ENCODE measurements around the gene XRN1. TPM values are rescaled to one million over a fixed set of nuclear protein-coding genes. Genes with fewer than 3 reads are reported as not detected.
"Not testable (repeated sequence)": the region's sequence is repeated elsewhere in the genome, so short reads cannot be mapped to it uniquely, and the experiment has no call there.

The XRN1 gene
- total RNA-seq, 1 experiment from 2014 or later: 11.2 TPM

DNA sequence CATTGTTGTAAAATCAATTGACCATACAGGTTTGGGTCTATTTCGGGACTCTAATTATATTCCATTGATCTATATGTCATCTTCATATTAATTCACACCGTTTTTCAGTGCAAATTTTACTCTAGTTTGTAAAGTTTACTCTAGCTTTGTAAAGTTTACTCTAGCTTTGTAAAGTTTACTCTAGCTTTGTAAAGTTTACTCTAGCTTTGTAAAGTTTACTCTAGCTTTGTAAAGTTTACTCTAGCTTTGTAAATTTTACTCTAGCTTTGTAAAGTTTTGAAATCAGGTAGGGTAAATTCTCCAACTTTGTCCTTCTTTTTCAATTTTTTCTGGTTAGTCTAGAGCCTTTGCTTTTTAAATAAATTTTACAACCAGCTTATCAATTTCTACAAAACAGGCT lies 84.4 kb downstream of the XRN1 start:
- H3K9me3 ChIP-seq, DNase-seq, H3K4me3 ChIP-seq, H3K27me3 ChIP-seq: not testable (repeated sequence)
- peaks cover 36% of the 10 kb centered on the region for H3K36me3 ChIP-seq

DNA sequence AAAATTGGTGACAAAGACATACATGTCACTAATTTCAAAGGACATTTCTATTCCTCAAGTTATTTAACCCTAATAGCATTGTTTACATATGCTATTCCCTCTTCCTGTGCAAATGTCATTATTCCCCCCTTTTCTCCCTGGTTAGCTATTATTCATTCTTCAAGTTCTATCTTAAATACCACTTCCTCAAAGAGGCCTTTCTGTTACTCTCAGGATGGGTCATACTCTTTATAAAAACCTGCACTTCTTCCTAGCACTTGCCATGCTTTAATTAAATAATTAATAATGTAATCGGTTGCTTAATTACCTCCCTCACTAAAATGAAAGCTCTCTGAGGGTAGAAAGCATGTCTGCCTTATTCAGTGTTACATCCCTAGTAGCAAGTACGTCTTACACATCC lies 88.5 kb downstream of the XRN1 start:
- Histone ChIP-seq H3K36me3 (peaks cover 60% of the 10 kb centered on the region), H3K9me3 (no peaks in the 10 kb centered on the region), H3K27me3 (no peaks in the 10 kb centered on the region), H3K4me3 (no peak overlapping the region)
- no peak for DNase-seq

DNA sequence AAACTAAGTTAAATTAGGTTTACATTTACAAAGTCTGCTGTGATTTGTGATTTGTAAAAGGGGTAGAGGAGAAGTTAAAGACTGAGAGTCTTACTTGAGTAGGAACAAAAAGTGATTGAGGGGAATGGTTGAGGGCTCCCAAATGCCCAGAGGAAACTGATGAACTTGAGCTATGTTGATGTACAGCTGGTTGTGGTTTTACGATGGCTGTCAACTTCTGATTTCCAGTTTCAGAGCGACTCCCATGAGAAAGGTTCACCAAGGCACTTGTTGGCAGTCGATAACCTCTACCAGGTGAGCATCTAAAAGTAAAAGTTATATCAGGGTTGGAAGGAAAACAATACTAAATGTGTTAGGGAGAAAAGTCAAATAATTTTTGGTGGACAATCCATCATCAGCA lies 91.0 kb downstream of the XRN1 start:
- H3K4me3 ChIP-seq: no peak overlapping the region
- H3K9me3 ChIP-seq: no peaks in the 10 kb centered on the region
- H3K36me3 ChIP-seq: peaks cover 61% of the 10 kb centered on the region
- H3K27me3 ChIP-seq: no peaks in the 10 kb centered on the region
- DNase-seq: no peak

DNA sequence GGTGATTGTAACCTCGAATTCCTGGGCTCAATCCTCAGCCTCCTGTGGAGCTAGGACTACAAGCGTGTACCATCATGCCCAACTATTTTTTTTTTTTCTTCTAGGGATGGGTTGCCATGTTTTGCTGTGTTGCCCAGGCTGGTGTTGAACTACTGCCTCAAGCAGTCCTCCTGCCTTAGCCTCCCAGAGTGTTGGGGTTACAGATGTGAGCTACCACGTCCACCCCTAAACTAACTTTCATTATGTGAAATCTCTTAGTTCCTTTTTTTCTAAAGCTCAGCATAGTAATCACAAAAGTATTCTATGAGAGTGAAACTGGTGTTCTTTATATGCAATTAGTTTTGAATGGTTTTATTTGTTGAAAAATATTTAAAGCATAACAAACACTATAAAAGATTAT lies 92.1 kb downstream of the XRN1 start:
- no peaks in the 10 kb centered on the region for H3K9me3 ChIP-seq
- DNase-seq: no peak
- peaks cover 58% of the 10 kb centered on the region for H3K36me3 ChIP-seq
- H3K27me3 ChIP-seq: no peaks in the 10 kb centered on the region
- H3K4me3 ChIP-seq: no peak overlapping the region

DNA sequence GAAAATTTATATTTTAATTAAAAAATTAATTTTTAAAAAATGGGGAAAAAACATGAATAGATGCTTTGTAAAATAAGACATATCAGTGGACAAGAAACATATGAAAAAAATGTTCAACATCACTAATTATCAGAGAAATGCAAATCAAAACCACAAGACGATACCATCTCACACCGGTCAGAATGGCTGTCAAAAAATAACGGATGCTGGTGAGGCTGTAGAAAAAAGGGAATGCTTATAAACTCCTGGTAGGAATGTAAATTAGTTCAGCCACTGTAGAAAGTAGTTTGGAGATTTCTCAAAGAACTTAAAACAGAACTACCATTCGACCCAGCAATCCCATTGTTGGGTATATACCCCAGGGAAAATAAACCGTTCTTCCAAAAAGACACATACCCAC lies 93.8 kb downstream of the XRN1 start:
- Histone ChIP-seq H3K4me3 (no peak overlapping the region), H3K9me3 (no peaks in the 10 kb centered on the region), H3K27me3 (no peaks in the 10 kb centered on the region), H3K36me3 (peaks cover 56% of the 10 kb centered on the region)
- DNase-seq: no peak

DNA sequence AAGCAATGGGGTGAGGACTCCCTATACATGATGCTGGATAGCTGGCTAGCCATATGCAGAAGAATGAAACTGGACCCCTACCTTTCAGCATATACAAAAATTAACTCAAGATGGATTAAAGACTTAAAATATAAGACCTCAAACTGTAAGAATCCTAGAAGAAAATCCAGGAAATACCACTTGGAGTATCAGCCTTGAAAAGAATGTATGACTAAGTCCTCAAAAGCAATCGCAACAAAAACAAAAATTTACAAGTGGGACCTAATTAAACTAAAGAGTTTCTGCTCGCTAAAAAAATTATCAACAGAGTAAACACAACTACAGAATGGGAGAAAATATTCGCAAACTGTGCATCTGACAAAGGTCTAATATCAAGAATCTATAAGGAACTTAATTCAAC lies 94.3 kb downstream of the XRN1 start:
- Histone ChIP-seq H3K4me3 (no peak overlapping the region), H3K27me3 (no peaks in the 10 kb centered on the region), H3K9me3 (no peaks in the 10 kb centered on the region), H3K36me3 (peaks cover 55% of the 10 kb centered on the region)
- no peak for DNase-seq

DNA sequence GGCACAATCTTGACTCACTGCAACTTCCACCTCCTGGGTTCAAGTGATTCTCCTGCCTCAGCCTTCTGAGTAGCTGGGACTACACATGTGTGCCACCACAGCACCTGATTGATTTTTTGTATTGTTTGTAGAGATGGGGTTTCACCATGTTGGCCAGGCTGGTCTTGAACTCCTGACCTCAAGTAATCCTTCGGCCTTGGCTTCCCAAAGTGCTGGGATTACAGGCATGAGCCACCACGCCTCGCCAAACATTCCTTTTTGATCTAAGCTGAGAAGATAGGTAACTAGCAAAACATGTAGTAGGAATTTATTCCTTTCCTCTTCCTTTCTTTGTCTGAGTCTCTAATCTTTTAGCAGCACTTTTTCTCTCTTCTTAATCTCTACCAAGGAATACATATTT lies 95.1 kb downstream of the XRN1 start:
- peaks cover 52% of the 10 kb centered on the region for H3K36me3 ChIP-seq
- H3K9me3 ChIP-seq, DNase-seq, H3K4me3 ChIP-seq, H3K27me3 ChIP-seq: not testable (repeated sequence)

DNA sequence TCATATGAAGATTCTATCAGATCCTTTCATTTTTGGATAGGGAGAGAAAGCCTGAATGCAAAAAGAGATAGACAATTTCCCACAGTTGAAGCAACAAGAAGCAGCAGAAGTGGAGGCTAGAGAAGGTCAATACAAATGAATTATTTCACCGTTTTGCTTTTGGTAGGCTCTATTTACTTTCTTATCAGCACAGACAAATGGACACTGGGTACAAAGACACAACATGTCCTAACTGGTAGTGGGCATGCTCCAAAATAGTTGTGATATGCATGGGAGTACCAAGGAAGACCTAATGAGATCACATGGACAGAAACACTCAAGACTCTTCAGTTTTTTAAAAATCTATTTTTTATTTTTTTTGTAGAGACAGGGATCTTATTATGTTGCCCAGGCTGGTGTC lies 99.4 kb downstream of the XRN1 start:
- Histone ChIP-seq H3K4me3 (no peak overlapping the region), H3K27me3 (no peaks in the 10 kb centered on the region), H3K36me3 (peaks cover 18% of the 10 kb centered on the region), H3K9me3 (no peaks in the 10 kb centered on the region)
- DNase-seq: no peak

DNA sequence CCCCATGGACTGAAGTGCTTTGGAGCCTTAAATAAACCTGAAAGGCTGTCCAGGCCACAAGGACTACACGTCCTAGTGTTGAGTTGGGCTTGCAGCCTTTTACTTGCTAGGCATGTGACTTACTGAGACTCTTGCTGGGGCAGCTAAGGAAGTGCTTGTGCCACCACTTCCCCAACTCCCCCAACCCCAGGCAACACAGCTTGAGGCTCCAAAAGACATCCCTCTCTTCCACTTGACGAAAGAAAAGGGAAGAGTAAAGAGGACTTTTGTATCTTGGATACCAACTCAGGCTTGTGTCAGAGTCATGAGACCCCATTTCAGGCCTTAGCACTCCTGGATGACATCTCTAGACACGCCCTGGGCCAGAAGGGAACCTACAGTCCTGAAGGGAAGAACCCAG lies 109.8 kb downstream of the XRN1 start:
- Histone ChIP-seq H3K27me3 (no peaks in the 10 kb centered on the region), H3K36me3 (peaks cover 22% of the 10 kb centered on the region), H3K4me3 (no peak overlapping the region), H3K9me3 (peaks cover 9% of the 10 kb centered on the region)
- DNase-seq: no peak

DNA sequence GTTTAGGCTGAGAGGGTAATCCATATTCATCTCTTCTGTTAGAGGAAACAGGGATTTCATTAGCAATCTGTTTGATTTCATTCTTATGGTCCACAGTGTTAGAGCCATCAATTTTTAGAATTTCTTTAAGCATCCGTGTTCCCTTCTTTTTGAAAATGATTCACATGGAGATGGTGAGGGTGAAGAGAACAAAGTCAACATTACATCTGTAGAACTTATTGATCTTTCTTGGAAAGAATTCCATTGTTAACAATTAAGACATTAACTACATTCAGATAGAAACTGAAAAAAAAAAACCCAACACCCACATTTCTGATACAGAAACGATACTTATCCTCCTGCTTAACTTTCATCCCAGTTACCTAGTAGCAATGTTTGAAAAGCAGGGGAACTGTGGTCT lies 115.4 kb downstream of the XRN1 start:
- peaks cover 14% of the 10 kb centered on the region; the same call in 1 of the 2 replicates for H3K36me3 ChIP-seq
- DNase-seq: no peak
- no peaks in the 10 kb centered on the region for H3K9me3 ChIP-seq
- no peak overlapping the region for H3K4me3 ChIP-seq
- no peaks in the 10 kb centered on the region for H3K27me3 ChIP-seq

DNA sequence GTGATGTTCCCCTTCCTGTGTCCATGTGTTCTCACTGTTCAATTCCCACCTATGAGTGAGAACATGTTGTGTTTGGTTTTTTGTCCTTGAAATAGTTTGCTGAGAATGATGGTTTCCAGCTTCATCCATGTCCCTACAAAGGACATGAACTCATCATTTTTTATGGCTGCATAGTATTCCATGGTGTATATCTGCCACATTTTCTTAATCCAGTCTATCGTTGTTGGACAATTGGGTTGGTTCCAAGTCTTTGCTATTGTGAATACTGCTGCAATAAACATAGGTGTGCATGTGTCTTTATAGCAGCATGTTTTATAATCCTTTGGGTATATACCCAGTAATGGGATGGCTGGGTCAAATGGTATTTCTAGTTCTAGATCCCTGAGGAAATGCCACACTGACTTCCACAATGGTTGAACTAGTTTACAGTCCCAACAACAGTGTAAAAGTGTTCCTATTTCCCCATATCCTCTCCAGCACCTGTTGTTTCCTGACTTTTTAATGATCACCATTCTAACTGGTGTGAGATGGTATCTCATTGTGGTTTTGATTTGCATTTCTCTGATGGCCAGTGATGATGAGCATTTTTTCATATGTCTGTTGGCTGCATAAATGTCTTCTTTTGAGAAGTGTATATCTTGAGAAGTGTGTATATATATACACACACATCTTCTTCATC lies 123.4 kb downstream of the XRN1 start:
- not testable (repeated sequence) for H3K27me3 ChIP-seq, H3K4me3 ChIP-seq, DNase-seq
- peaks cover 28% of the 10 kb centered on the region for H3K36me3 ChIP-seq
- H3K9me3 ChIP-seq: peaks cover 12% of the 10 kb centered on the region

DNA sequence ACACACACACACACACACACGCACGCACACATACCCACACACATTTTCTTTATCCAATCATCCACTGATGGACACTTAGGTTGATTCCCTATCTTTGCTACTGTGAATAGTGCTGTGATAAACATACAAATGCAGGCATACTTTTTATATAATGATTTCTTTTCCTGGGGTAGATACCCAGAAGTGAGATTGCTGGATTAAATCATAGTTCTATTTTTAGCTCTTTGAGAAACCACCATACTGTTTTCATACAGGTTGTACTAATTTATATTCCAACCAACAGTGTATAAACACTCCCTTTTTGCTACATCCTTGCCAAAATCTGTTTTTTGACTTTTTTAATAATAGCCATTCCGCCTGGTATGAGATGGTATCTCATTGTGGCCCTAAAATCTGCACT lies 127.9 kb downstream of the XRN1 start:
- Histone ChIP-seq H3K36me3 (peaks cover 31% of the 10 kb centered on the region), H3K27me3 (no peaks in the 10 kb centered on the region), H3K4me3 (no peak overlapping the region), H3K9me3 (peaks cover 19% of the 10 kb centered on the region)
- no peak for DNase-seq

DNA sequence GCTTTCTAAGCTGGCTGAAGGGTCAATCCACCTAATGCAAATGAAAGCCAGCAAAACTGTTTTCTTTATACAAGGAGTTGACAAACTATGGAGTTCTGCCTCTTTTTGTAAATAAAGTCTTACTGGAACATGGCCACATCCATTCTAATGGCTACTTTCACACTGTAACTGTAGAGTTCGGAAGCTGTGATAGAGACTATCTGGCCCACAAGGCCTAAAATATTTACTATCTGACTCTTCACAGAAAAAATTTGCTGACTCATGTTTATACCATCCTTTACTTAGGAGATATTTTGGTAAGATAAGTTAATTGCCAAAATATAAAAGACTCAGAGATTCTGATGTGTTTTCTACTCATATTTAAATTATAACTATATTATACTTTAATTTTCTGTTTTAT lies 128.7 kb downstream of the XRN1 start:
- H3K9me3 ChIP-seq: peaks cover 13% of the 10 kb centered on the region
- H3K27me3 ChIP-seq: no peaks in the 10 kb centered on the region
- no peak overlapping the region for H3K4me3 ChIP-seq
- no peak for DNase-seq
- peaks cover 29% of the 10 kb centered on the region for H3K36me3 ChIP-seq

DNA sequence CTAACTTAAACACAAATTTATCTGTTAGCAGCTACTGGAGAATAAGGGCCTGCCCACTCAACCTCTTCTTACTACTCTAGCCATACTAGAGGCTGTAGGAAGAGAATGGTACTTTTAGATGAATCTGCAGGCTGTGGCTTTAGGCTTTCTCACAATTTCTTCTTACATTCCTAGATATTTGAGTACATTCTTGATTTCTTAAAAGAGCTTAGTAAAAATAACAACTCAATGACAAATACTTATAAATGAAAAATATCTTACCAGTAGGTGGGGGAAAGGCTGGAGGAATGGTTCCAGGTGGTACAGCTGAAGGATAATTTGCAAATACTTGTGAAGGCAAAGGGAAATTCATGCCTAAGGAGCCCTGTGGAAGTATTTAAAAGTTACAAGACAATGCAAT lies 129.5 kb downstream of the XRN1 start:
- Histone ChIP-seq H3K4me3 (no peak overlapping the region), H3K36me3 (peaks cover 36% of the 10 kb centered on the region), H3K9me3 (peaks cover 13% of the 10 kb centered on the region), H3K27me3 (no peaks in the 10 kb centered on the region)
- DNase-seq: no peak

DNA sequence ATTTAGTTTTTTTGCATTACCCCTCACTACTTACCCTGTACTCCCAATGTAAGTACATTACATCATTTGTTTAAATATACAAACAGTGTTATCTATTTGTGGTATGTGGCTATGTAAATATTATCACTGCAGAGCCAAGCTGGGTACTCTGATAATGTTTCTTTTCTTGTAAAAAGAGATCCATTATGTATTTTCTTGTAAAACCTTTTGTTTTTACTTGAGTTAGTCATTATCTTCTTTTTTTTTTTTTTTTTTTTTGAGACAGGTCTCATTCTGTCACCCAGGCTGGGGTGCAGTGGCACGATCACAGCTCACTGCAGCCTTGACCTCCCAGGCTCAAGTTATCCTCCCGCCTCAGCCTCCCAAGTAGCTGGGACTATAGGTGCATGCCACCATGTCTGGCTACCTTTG lies 131.9 kb downstream of the XRN1 start:
- H3K9me3 ChIP-seq: peaks cover 13% of the 10 kb centered on the region
- not testable (repeated sequence) for DNase-seq, H3K4me3 ChIP-seq, H3K27me3 ChIP-seq
- H3K36me3 ChIP-seq: peaks cover 50% of the 10 kb centered on the region

DNA sequence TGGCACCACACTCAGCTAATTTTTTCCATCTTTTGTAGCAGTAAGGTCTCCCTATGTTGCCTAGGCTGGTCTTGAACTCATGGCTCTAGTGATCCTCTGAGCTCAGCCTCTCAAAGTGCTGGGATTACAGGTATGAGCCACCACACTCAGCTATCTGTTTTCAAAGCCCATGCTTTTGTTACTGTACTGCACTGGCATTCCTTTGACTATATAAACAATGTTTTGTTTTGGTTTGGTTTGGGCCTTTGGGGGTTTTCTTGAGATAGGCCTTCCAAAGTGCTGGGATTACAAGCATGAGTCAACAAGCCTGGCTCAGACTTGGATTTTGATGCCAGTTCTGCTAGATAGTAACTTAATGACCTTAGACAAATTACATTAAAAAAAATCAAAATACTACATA lies 132.8 kb downstream of the XRN1 start:
- peaks cover 11% of the 10 kb centered on the region for H3K9me3 ChIP-seq
- H3K4me3 ChIP-seq: no peak overlapping the region
- peaks cover 53% of the 10 kb centered on the region for H3K36me3 ChIP-seq
- no peaks in the 10 kb centered on the region for H3K27me3 ChIP-seq
- peak; percentile 80 for DNase-seq

DNA sequence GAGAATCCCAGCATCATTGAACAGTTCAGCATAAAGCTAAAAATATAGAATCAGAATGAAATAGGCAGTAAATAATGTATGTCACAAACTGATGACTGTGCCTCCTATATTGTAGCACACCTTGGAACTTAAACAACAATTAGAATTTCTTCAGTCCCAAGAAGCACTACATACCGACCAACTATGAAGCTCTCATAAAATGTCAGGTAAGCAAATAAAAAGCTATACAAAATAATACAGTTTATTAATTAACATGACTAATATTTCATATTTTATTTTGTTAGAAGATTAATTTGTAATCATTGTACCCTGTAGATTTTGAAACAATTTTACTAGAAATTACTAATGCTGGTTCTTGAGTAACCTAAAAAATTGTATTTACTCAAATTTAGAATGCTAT lies 137.4 kb downstream of the XRN1 start:
- peaks cover 34% of the 10 kb centered on the region for H3K36me3 ChIP-seq
- H3K9me3 ChIP-seq: 0 out of 2 replicates have a peak, but pooled peaks cover 2% of the 10 kb centered on the region
- no peak for DNase-seq
- no peaks in the 10 kb centered on the region for H3K27me3 ChIP-seq
- no peak overlapping the region for H3K4me3 ChIP-seq

DNA sequence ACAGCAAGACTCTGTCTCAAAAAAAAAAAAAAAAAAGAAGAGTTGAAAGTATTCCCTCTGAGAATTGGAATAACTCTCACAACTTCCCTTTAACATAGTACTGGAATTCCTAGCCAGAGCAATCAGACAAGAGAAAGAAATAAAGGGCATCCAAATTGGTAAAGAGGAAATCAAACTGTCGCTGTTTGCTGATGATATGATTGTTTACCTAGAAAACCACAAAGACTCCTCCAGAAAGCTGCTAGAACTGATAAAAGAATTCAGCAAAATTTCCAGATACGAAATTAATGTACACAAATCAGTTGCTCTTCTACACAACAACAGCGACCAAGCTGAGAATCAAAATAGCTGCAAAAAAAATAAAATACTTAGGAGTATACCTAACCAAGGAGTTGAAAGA lies 145.0 kb downstream of the XRN1 start:
- not testable (repeated sequence) for H3K36me3 ChIP-seq, DNase-seq, H3K27me3 ChIP-seq, H3K4me3 ChIP-seq, H3K9me3 ChIP-seq

DNA sequence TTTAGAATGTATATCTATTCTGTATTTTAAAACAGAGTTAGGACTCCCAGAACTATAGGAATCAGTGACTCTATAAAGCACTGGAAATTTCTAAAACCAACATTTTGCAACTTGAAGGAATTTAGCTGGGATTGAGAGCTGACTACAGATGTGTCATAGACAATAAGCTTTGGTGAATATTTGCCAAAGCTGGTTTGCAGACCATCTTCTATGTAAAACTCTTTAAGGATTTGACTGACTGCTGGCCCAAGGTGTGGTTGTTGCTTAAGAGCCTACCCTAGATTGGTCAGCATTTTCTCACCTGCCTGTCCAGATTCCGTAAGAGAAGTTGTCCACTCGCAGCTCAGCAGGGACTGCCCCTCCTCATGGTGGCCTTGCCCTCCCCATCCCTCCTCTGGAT lies 149.2 kb downstream of the XRN1 start:
- Histone ChIP-seq H3K9me3 (0 out of 2 replicates have a peak, but pooled peaks cover 2% of the 10 kb centered on the region), H3K27me3 (no peaks in the 10 kb centered on the region), H3K36me3 (no peaks in the 10 kb centered on the region), H3K4me3 (no peak overlapping the region)
- no peak for DNase-seq

Measured in MG63 (cell line).